Pancreas (tissue), 10 donors: ENCODE results near the gene WT1. TPM values are rescaled to one million over a fixed set of nuclear protein-coding genes. Genes with fewer than 3 reads are reported as not detected.

Experiments
- ATAC-seq, 4 donors: fragments of 200-7000 bp; cut with Tn5 transposase; one replicate each; pipeline versions ENCODE4 v1.8.0 to v1.9.1; 2020; ENCODE audit warnings: mild to moderate bottlenecking in 4 of 4, moderate library complexity in 4 of 4
- DNase-seq, 6 donors: peaks; one replicate each; pipeline ENCODE4 v3.0.0-alpha.2; 2020
- FAIRE-seq: peaks from 2 replicates; lab custom pipeline; 2012; peaks lifted over from hg19 to GRCh38; lab: Jason Lieb, UNC
- H3K27ac ChIP-seq, 4 donors: fragments of 200-600 bp; sonication (generic); 1 replicate in 3 of 4; 2 replicates in 1 of 4; pipeline versions ENCODE4 v1.5.0 to v1.8.0; 2020
- H3K27me3 ChIP-seq, 4 donors: fragments of 200-600 bp; one replicate each; pipeline ENCODE4 v1.8.0; 2021
- H3K36me3 ChIP-seq, 3 donors: fragments of 200-600 bp; sonication (generic) in 1 of 3; one replicate each; pipeline versions ENCODE4 v1.5.0 to v1.8.0; 2020 to 2021
- H3K4me1 ChIP-seq, 3 donors: fragments of 200-600 bp; one replicate each; pipeline ENCODE4 v1.8.0; 2021
- H3K4me3 ChIP-seq, 4 donors: fragments of 200-600 bp; sonication (generic) in 2 of 4; one replicate each; pipeline versions ENCODE4 v1.5.0 to v1.8.0; 2020 to 2021
- H3K9me3 ChIP-seq, 4 donors: fragments of 200-600 bp; one replicate each; pipeline ENCODE4 v1.8.0; 2021
- WGBS, 2 donors: extraction: QIAGEN DNeasy Blood & Tissue Kit; methylation state at CpG; one replicate each; pipeline ENCODE4 v1.1.7; 2013; 5-methylcytosine and 5-hydroxymethylcytosine counted together
- intact Hi-C, 3 donors: fragments of 100-400 bp; cut with DNase I; formaldehyde crosslinking; loops; one replicate each; pipeline versions ENCODE4 v1.11.1 to v1.14.2; 2022
- polyA plus RNA-seq, 2 donors: library from polyadenylated mRNA; stranded (reverse); fragments of 200-250 nt; gene quantifications; one replicate each; pipeline ENCODE4 v1.2.3, GENCODE V29; 2013
- total RNA-seq, 6 donors: library from RNA; stranded (reverse); fragmentation: NEBNext Ultra II Directional in 4 of 6; extraction: Animal tissue kit (Norgen Biotek cat#: 25700) in 4 of 6; gene quantifications; one replicate each; pipeline versions ENCODE4 v1.2.1 to v1.2.4, GENCODE V29; 2021 to 2023
- TF ChIP-seq, protein P1 (sequence below), 4 donors: fragments of 200-600 bp; sonication (generic) in 3 of 4; IDR thresholded peaks; one replicate each; pipeline versions ENCODE4 v1.5.0 to v1.8.0; 2021; ENCODE audit warnings: antibody characterized with exemption in 4 of 4
- donor health status: healthy with polysubstance abuse.
- donor health status: DM: no; HTN: no; CAD: no; lungs with moderate emphysema.
- donor health status: DM: no; HTN: no; CAD: no.
- donor health status: control.
- donor health status: control.
- donor health status: Bipolar disorder and iron deficiency.
- donor health status: DM: yes; HTN: yes; CAD: no.
- donor health status: DM: no; HTN: no; CAD: no.
- donor health status: DM: no; HTN: no; CAD: no.
- donor health status: DM: yes; HTN: yes; CAD: no.

WT1 gene
- total and polyA plus RNA-seq, 8 donors = 0.08 to 1.9 (median 0.53) TPM; not detected in 1

DNA sequence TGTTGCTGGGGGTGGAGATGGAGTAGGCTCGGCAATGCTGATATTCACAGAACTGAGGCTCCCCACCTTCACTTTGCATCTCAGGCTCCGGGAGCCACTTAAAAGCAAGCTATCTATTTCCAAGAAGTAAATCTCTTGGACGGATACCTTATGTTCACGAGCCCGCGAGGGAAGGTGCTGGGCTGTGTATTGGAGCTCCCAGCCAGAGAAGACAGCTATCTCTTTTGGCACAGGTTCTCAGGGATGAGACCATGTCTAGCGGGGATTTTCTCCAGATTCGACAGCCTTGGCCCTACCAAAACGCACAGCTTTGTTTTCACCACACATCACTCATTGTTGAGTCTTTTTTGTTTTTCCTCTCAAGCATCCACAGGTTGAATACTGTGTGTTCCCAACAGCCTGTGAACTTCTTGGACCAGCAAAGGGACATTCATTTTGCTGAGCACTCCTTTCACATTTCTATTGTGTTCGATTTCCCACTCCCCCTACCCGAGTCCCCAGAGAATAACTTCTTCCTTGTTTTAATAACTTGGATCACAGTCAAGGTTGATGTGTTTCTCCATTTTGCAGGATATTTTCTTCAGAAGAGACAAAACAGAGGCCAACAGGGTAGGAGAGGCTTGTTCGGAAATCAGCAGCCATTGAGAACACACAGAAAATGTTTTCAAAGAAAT is 23.3 kb downstream of the WT1 start:
- DNase-seq (no peak), FAIRE-seq (no peak), ATAC-seq (no peak)
- no peak overlapping the region for H3K4me3 ChIP-seq
- H3K27ac ChIP-seq = no peak overlapping the region
- H3K9me3 ChIP-seq = no peaks in the 10 kb centered on the region
- intact Hi-C loops = loop anchor here in 1 of 3 donors (10.0 kb wide), 1 partner anchor 63 kb away; no protein-coding TSS in a partner anchor
- WGBS, 2 donors = 64 to 67% methylated on average over 12 of the region's 12 CpGs
- no peaks in the 10 kb centered on the region for H3K4me1 ChIP-seq
- H3K27me3 ChIP-seq = peaks cover 0 to 6% (median 0%) of the 10 kb centered on the region in 4 donors
- H3K36me3 ChIP-seq = no peaks in the 10 kb centered on the region
- TF ChIP-seq, protein P1, sequence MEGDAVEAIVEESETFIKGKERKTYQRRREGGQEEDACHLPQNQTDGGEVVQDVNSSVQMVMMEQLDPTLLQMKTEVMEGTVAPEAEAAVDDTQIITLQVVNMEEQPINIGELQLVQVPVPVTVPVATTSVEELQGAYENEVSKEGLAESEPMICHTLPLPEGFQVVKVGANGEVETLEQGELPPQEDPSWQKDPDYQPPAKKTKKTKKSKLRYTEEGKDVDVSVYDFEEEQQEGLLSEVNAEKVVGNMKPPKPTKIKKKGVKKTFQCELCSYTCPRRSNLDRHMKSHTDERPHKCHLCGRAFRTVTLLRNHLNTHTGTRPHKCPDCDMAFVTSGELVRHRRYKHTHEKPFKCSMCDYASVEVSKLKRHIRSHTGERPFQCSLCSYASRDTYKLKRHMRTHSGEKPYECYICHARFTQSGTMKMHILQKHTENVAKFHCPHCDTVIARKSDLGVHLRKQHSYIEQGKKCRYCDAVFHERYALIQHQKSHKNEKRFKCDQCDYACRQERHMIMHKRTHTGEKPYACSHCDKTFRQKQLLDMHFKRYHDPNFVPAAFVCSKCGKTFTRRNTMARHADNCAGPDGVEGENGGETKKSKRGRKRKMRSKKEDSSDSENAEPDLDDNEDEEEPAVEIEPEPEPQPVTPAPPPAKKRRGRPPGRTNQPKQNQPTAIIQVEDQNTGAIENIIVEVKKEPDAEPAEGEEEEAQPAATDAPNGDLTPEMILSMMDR (IDR thresholded peaks at IDR 0.05) = no peak

DNA sequence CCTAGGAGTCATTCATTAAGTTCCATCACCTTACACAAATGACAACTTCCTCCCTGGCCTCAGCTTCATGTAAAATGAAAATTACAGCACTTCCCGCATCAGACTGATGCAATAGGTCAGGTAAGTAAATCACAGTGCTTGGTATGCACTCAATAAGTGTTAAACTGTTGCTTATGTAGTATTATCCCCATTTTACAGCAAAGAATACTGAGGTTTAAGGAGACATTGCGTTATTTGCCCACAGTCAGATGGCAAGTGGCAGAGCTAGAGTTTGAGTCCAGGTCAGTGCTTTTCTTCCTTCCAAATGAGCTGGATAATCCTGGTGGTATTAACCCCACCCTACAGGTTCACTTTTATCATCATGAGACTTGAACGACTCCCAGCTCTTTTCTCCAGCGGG is 29.7 kb downstream of the WT1 start:
- TF ChIP-seq, protein P1 (IDR thresholded peaks at IDR 0.05) = no peak
- Histone ChIP-seq H3K9me3 (no peaks in the 10 kb centered on the region), H3K27me3 (peaks cover 0 to 9% (median 0%) of the 10 kb centered on the region in 4 donors), H3K27ac (no peak overlapping the region), H3K36me3 (no peaks in the 10 kb centered on the region), H3K4me3 (no peak overlapping the region), H3K4me1 (no peaks in the 10 kb centered on the region)
- ATAC-seq = no peak
- WGBS, 2 donors = 70 to 72% methylated on average over 4 of the region's 4 CpGs
- FAIRE-seq = no peak
- intact Hi-C loops = no loop called here
- DNase-seq = no peak

DNA sequence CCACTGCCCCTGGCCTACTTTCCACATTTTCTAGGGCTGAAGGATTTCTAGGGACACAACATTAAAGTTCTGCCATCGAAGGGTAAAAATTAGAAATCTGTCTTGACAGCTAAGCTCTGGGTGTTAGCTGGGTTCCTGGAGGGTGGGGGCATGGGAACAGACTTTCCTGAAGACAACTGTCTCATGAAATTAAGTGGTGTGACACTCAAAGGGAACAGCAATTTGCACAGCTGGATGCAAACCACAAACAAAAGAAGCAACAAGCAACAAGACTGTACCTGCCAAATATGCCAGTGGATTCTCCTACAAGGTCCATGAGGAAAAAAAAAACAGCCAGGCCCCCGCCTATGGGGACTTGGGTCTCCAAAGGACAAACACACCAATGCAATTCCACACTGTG is 32.5 kb downstream of the WT1 start:
- 37 to 43% methylated on average over 2 of the region's 2 CpGs for WGBS, 2 donors
- H3K27me3 ChIP-seq = peaks cover 0 to 9% (median 0%) of the 10 kb centered on the region in 4 donors
- H3K27ac ChIP-seq = no peak overlapping the region
- TF ChIP-seq, protein P1 (IDR thresholded peaks at IDR 0.05) = no peak
- FAIRE-seq = no peak
- H3K4me3 ChIP-seq = no peak overlapping the region
- no peaks in the 10 kb centered on the region for H3K4me1 ChIP-seq
- H3K36me3 ChIP-seq = no peaks in the 10 kb centered on the region
- H3K9me3 ChIP-seq = no peaks in the 10 kb centered on the region
- intact Hi-C loops = no loop called here
- ATAC-seq = no peak
- DNase-seq = no peak

DNA sequence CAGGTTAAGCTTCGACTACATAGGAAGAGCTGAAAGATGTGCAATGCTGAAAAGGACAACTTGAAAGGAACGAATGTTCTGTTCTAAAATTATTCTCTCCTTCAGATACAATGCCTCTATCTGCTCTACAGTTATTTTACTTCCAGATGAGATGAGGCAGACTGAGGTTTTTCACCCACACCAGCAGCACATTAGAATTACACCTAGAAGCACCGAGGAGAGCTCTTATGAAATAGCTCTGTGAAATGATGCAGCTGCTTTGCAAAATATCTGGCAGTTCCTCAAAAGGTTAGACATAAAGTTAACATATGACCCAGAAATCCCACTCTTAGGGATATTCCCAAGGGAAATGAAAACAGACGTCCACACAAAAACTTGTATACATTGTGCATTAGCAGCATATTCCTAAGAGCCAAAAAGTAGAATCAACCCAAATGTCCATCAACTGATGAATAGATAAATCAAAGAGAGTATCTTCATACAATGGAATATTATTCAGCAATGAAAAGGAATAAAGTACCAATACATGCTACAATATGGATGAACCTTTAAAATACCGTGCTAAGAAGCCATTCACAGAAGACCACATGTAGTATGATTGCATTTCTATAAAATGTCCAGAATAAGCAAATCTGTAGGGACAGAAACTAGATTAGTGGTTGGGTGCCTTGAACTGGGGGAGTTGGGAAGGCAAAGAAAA is 34.5 kb downstream of the WT1 start:
- FAIRE-seq = no peak

More for the DNA sequence above, 34.5 kb downstream of the WT1 start:
- Histone ChIP-seq H3K4me1 (no peaks in the 10 kb centered on the region), H3K9me3 (no peaks in the 10 kb centered on the region), H3K27me3 (peaks cover 0 to 4% (median 0%) of the 10 kb centered on the region in 4 donors), H3K4me3 (no peak overlapping the region), H3K27ac (no peak overlapping the region), H3K36me3 (no peaks in the 10 kb centered on the region)
- 37 to 50% methylated on average over 5 of the region's 5 CpGs for WGBS, 2 donors
- intact Hi-C loops = no loop called here
- DNase-seq (no peak), ATAC-seq (no peak)
- TF ChIP-seq, protein P1 (IDR thresholded peaks at IDR 0.05) = no peak
